K562 (cell line): ENCODE results near the gene SHBG. TPM values are rescaled to one million over a fixed set of nuclear protein-coding genes. Genes with fewer than 3 reads are reported as not detected.
A peak's percentile ranks its signal among the peaks of the same experiment; 100 is the strongest.

Source experiments
- CEBPZ ChIP-seq: fragments of 150-350 bp; IDR thresholded peaks from 2 replicates; pipeline ENCODE4 v1.6.1; 2014; ENCODE audit warnings: low read depth, mild to moderate bottlenecking, low read length, borderline replicate concordance
- FOXM1 ChIP-seq, 2 experiments: fragments of 450-650 bp in 1 of 2; sonication (generic) in 1 of 2; formaldehyde crosslinking in 1 of 2; IDR thresholded peaks; 2 replicates each; pipeline versions ENCODE4 v1.6.1 to v1.9.0; 2017 to 2022; ENCODE audit warnings: low read depth in 2 of 2, mild to moderate bottlenecking in 2 of 2, missing genetic modification reagents in 1 of 2, moderate library complexity in 1 of 2
- GTF2B ChIP-seq: IDR thresholded peaks from 2 replicates; pipeline ENCODE4 v1.6.1; 2011; ENCODE audit not compliant: insufficient read length; ENCODE audit errors: extremely low read depth
- MAZ ChIP-seq, 2 experiments: fragments of 450-650 bp in 1 of 2; sonication (generic) in 1 of 2; formaldehyde crosslinking; IDR thresholded peaks in 1 of 2; conservative IDR thresholded peaks in 1 of 2; 2 replicates each; pipeline versions ENCODE4 v1.4.0 to v1.5.0; 2020; ENCODE audit warnings: mild to moderate bottlenecking in 1 of 2, missing genetic modification reagents in 1 of 2
- NCOA6 ChIP-seq: fragments of 450-650 bp; IDR thresholded peaks from 2 replicates; pipeline ENCODE4 v1.6.1; 2017; ENCODE audit warnings: mild to moderate bottlenecking
- NFXL1 ChIP-seq: fragments of 450-650 bp; formaldehyde crosslinking; IDR thresholded peaks from 2 replicates; pipeline ENCODE4 v1.4.0; 2021; ENCODE audit warnings: mild to moderate bottlenecking
- NUFIP1 ChIP-seq: fragments of 450-650 bp; IDR thresholded peaks from 2 replicates; pipeline ENCODE4 v1.6.1; 2018; ENCODE audit not compliant: partially characterized antibody
- TFAP4 ChIP-seq: sonication (generic); formaldehyde crosslinking; IDR thresholded peaks from 2 replicates; pipeline ENCODE4 v1.8.0; 2022; ENCODE audit warnings: missing genetic modification reagents, mild to moderate bottlenecking, moderate library complexity, borderline replicate concordance
- THRA ChIP-seq: fragments of 450-650 bp; IDR thresholded peaks from 2 replicates; pipeline ENCODE4 v1.6.1; 2017; ENCODE audit warnings: mild to moderate bottlenecking, moderate library complexity
- TRIM28 ChIP-seq: fragments of 450-650 bp; IDR thresholded peaks from 2 replicates; pipeline ENCODE4 v1.6.1; 2017
- U2AF1 ChIP-seq: fragments of 200-400 bp; formaldehyde crosslinking; optimal IDR thresholded peaks from 2 replicates; pipeline ENCODE3; 2017; ENCODE audit warnings: mild to moderate bottlenecking, low read depth, low read length, moderate library complexity
- ZMIZ1 ChIP-seq, 2 experiments: fragments of 150-350 bp in 1 of 2; IDR thresholded peaks; 2 replicates each; pipeline ENCODE4 v1.6.1; 2012 to 2016; ENCODE audit warnings: low read depth in 2 of 2, low read length in 2 of 2, mild to moderate bottlenecking in 1 of 2, moderate library complexity in 1 of 2
- ZNF217 ChIP-seq: sonication (generic); formaldehyde crosslinking; IDR thresholded peaks from 2 replicates; pipeline ENCODE4 v1.8.0; 2022; ENCODE audit warnings: mild to moderate bottlenecking, missing genetic modification reagents
- ZNF232 ChIP-seq: sonication (generic); formaldehyde crosslinking; IDR thresholded peaks from 2 replicates; pipeline ENCODE4 v1.8.0; 2022; ENCODE audit warnings: mild to moderate bottlenecking, missing genetic modification reagents
- ZNF707 ChIP-seq: fragments of 250-450 bp; sonication (Bioruptor Pico); conservative IDR thresholded peaks from 2 replicates; pipeline ENCODE4 v1.8.0; 2022; ENCODE audit warnings: inconsistent platforms, mild to moderate bottlenecking, moderate library complexity
- polyA plus RNA-seq, 8 experiments: library from polyadenylated mRNA; depleted of rRNA in 4 of 8; stranded (reverse) in 5 of 8; unstranded in 3 of 8; fragments of >200 nt; fragmentation: Nextera tagmentation in 2 of 8; fragmentation: Illumina TruSeq in 1 of 8; extraction: Ambion mirVana in 2 of 8; extraction: Trizol in 1 of 8; gene quantifications; 2 replicates each; pipeline versions ENCODE4 v1.2.1 to v1.2.3, GENCODE V29; 2011 to 2014; ENCODE audit warnings: inconsistent platforms in 1 of 8, missing spikeins in 1 of 8
- total RNA-seq, 7 experiments: library from RNA; depleted of rRNA in 6 of 7; stranded (reverse); fragments of >200 nt in 6 of 7; fragmentation: Illumina TruSeq in 2 of 7; extraction: Trizol in 2 of 7; gene quantifications; 2 replicates each; pipeline versions ENCODE4 v1.2.1 to v1.2.3, GENCODE V29; 2011 to 2021; ENCODE audit warnings: low replicate concordance in 1 of 7

The SHBG gene
- total and polyA plus RNA-seq, 9 of the 15 experiments (the other 6 are each of a cell fraction or from before 2014, with no cell fraction given), result not detected

GRCh38 chr17:7650509-7651096 is 20.7 kb downstream of the SHBG start, which contains the start of gene ATP1B2 (continued):
- TF ChIP-seq ZMIZ1 (IDR thresholded peaks at IDR 0.05; ENCODE audit: low read depth in 2 of 2, low read length in 2 of 2) (no peak), THRA (no peak), FOXM1 (IDR thresholded peaks at IDR 0.05; ENCODE audit: low read depth) (no peak), FOXM1 (CRISPR knock-in tag; IDR thresholded peaks at IDR 0.05; ENCODE audit: low read depth) (no peak), GTF2B (no peak), ZNF217 (CRISPR knock-in tag) (no peak), CEBPZ (no peak), NUFIP1 (no peak), TFAP4 (CRISPR knock-in tag) (no peak), ZNF232 (CRISPR knock-in tag) (no peak), ZNF707 (CRISPR knock-in tag) (no peak), TRIM28 (no peak), MAZ (CRISPR knock-in tag; conservative IDR thresholded peaks at IDR 0.05 in 1 of 2, IDR thresholded peaks at IDR 0.05 in 1 of 2) (peak in 1 of 2 experiments; percentile 89; a peak in 3 of 4 replicates), U2AF1 (no peak), NFXL1 (CRISPR knock-in tag) (no peak), NCOA6 (no peak)
